ENCODE measurements around the gene COL27A1. TPM values are rescaled to one million over a fixed set of nuclear protein-coding genes. Genes with fewer than 3 reads are reported as not detected.

Gene COL27A1
- polyA plus RNA-seq, 1 of the 3 experiments (the other 2 are of a cell fraction), result 8.7 TPM

GRCh38 chr9:114240216-114240615 lies 84.9 kb downstream of the COL27A1 start:
- H3K27me3 ChIP-seq (ENCODE audit: insufficient read depth), result no peaks in the 10 kb centered on the region

GRCh38 chr9:114240647-114241558 lies 85.6 kb downstream of the COL27A1 start:
- H3K27ac ChIP-seq (ENCODE audit: low read depth in 2 of 2, low read length in 1 of 2), result no peak overlapping the region
- no peaks in the 10 kb centered on the region for H4K20me1 ChIP-seq (ENCODE audit: insufficient read depth)
- H3K4me1 ChIP-seq (ENCODE audit: control insufficient read depth in 1 of 2, insufficient read depth in 2 of 2, low read depth in 1 of 2, low read length in 1 of 2), result peaks cover 0 to 32% of the 10 kb centered on the region in 2 experiments; a peak in 2 of 4 replicates
- no peaks in the 10 kb centered on the region for H3K9me2 ChIP-seq
- CTCF ChIA-PET, result interaction anchor here (1.5 to 10.5 kb wide), 7 partner anchors 20 to 48 kb away, joined by 3 to 137 read pairs (median 8); no protein-coding TSS in a partner anchor
- H3K79me2 ChIP-seq (ENCODE audit: insufficient read depth), result no peaks in the 10 kb centered on the region
- no peak overlapping the region for H2AFZ ChIP-seq (ENCODE audit: low read depth)
- H3K4me2 ChIP-seq, result no peak overlapping the region
- POLR2A ChIA-PET, result no interaction called here
- H3K9ac ChIP-seq, result no peak overlapping the region
- DNase-seq, result no peak
- WGBS (ENCODE audit: low lambda C conversion rate), result 94% methylated on average over 11 of the region's 21 CpGs
- no peak overlapping the region for H3K4me3 ChIP-seq (ENCODE audit: low read depth in 2 of 2, low read length in 1 of 2)
- no peaks in the 10 kb centered on the region for H3F3A ChIP-seq (replicated peaks; ENCODE audit: insufficient read depth)
- no peaks in the 10 kb centered on the region for H3K9me3 ChIP-seq
- no peaks in the 10 kb centered on the region for H3K27me3 ChIP-seq (ENCODE audit: insufficient read depth)
- peaks cover 0 to 2% of the 10 kb centered on the region in 2 experiments for H3K36me3 ChIP-seq (replicated peaks in 1 of 2; ENCODE audit: control insufficient read depth in 1 of 2, insufficient read depth in 2 of 2, low read length in 1 of 2)
- TF ChIP-seq YY1 (IDR thresholded peaks at IDR 0.05; ENCODE audit: low read depth), result no peak
- no peak for TF ChIP-seq RAD21 (IDR thresholded peaks at IDR 0.05; ENCODE audit: low read length)
- TF ChIP-seq MEF2A (IDR thresholded peaks at IDR 0.05; ENCODE audit: borderline replicate concordance, low read depth), result no peak
- no peak for TF ChIP-seq CTCF (IDR thresholded peaks at IDR 0.05)
- no peak for TF ChIP-seq IRF3 (IDR thresholded peaks at IDR 0.05; ENCODE audit: low read depth, low read length)
- TF ChIP-seq FOXJ3 (CRISPR knock-in tag; IDR thresholded peaks at IDR 0.05), result no peak
- no peak for TF ChIP-seq GATA2 (CRISPR knock-in tag; IDR thresholded peaks at IDR 0.05)
- TF ChIP-seq ZBTB33 (IDR thresholded peaks at IDR 0.05; ENCODE audit: borderline replicate concordance, low read depth), result no peak
- TF ChIP-seq TAF1 (IDR thresholded peaks at IDR 0.05; ENCODE audit: borderline replicate concordance, low read depth, low read length), result no peak
- no peak for TF ChIP-seq EZH2phosphoT487 (IDR thresholded peaks at IDR 0.05; ENCODE audit: borderline replicate concordance, low read depth)
- TF ChIP-seq CHD2 (IDR thresholded peaks at IDR 0.05; ENCODE audit: low read length, partially characterized antibody), result no peak
- no peak for TF ChIP-seq TCF12 (IDR thresholded peaks at IDR 0.05)
- TF ChIP-seq ELF1 (IDR thresholded peaks at IDR 0.05), result no peak
- no peak for TF ChIP-seq NRF1 (IDR thresholded peaks at IDR 0.05; ENCODE audit: low read depth, low read length)
- no peak for TF ChIP-seq NFIC (IDR thresholded peaks at IDR 0.05; ENCODE audit: borderline replicate concordance)

More at GRCh38 chr9:114240216-114240615, 84.9 kb downstream of the COL27A1 start:
- ChIA-PET CTCF (interaction anchor here (1.0 to 10.5 kb wide), 7 partner anchors 10 to 84 kb away, joined by 3 to 137 read pairs (median 23); partner anchors contain the start of gene COL27A1), POLR2A (interaction anchor here (1.2 kb wide), 1 partner anchor 10 kb away, joined by 3 read pairs; no protein-coding TSS in a partner anchor)
- H3K79me2 ChIP-seq (ENCODE audit: insufficient read depth), result no peaks in the 10 kb centered on the region
- H3K9ac ChIP-seq, result no peak overlapping the region
- peaks cover 0 to 2% of the 10 kb centered on the region in 2 experiments for H3K36me3 ChIP-seq (replicated peaks in 1 of 2; ENCODE audit: control insufficient read depth in 1 of 2, insufficient read depth in 2 of 2, low read length in 1 of 2)
- H2AFZ ChIP-seq (ENCODE audit: low read depth), result no peak overlapping the region
- H3K4me2 ChIP-seq, result no peak overlapping the region
- H4K20me1 ChIP-seq (ENCODE audit: insufficient read depth), result no peaks in the 10 kb centered on the region
- peaks cover 0 to 36% of the 10 kb centered on the region in 2 experiments; a peak in 2 of 4 replicates for H3K4me1 ChIP-seq (ENCODE audit: control insufficient read depth in 1 of 2, insufficient read depth in 2 of 2, low read depth in 1 of 2, low read length in 1 of 2)
- WGBS (ENCODE audit: low lambda C conversion rate), result 92% methylated on average over 2 of the region's 8 CpGs
- DNase-seq, result no peak
- no peak overlapping the region for H3K27ac ChIP-seq (ENCODE audit: low read depth in 2 of 2, low read length in 1 of 2)
- no peaks in the 10 kb centered on the region for H3K9me3 ChIP-seq
- H3K9me2 ChIP-seq, result no peaks in the 10 kb centered on the region
- no peak overlapping the region for H3K4me3 ChIP-seq (ENCODE audit: low read depth in 2 of 2, low read length in 1 of 2)
- TF ChIP-seq TCF12 (IDR thresholded peaks at IDR 0.05) (no peak), SMC3 (IDR thresholded peaks at IDR 0.05; ENCODE audit: low read depth, low read length) (no peak), PBX3 (IDR thresholded peaks at IDR 0.05) (no peak), GABPA (IDR thresholded peaks at IDR 0.05; ENCODE audit: low read depth) (no peak), RFX5 (IDR thresholded peaks at IDR 0.05; ENCODE audit: low read length) (no peak), SIN3A (IDR thresholded peaks at IDR 0.05; ENCODE audit: borderline replicate concordance, low read depth, low read length) (no peak)
- no peaks in the 10 kb centered on the region for H3F3A ChIP-seq (replicated peaks; ENCODE audit: insufficient read depth)
